Measurements from ENCODE around the gene LRRC23.
"Not testable (repeated sequence)": the region's sequence is repeated elsewhere in the genome, so short reads cannot be mapped to it uniquely, and the experiment has no call there.

DNA sequence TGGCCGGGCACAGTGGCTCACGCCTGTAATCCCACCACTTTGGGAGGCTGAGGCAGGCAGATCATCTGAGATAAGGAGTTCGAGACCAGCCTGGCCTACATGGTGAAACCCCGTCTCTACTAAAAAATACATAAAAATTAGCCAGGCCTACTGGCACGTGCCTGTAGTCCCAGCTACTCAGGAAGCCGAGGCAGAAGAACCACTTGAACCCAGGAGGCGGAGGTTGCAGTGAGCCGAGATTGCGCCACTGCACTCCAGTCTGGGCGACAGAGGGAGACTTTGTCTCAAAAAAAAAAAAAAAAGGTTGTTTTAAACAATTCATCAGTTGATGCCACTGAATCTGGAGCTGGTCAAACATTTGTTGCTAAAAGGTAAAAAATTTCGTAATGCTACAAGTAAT is 24.8 kb upstream of the LRRC23 start:
- TF ChIP-seq, protein P1, sequence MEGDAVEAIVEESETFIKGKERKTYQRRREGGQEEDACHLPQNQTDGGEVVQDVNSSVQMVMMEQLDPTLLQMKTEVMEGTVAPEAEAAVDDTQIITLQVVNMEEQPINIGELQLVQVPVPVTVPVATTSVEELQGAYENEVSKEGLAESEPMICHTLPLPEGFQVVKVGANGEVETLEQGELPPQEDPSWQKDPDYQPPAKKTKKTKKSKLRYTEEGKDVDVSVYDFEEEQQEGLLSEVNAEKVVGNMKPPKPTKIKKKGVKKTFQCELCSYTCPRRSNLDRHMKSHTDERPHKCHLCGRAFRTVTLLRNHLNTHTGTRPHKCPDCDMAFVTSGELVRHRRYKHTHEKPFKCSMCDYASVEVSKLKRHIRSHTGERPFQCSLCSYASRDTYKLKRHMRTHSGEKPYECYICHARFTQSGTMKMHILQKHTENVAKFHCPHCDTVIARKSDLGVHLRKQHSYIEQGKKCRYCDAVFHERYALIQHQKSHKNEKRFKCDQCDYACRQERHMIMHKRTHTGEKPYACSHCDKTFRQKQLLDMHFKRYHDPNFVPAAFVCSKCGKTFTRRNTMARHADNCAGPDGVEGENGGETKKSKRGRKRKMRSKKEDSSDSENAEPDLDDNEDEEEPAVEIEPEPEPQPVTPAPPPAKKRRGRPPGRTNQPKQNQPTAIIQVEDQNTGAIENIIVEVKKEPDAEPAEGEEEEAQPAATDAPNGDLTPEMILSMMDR (IDR thresholded peaks at IDR 0.05) = not testable (repeated sequence)
- not testable (repeated sequence) for TF ChIP-seq POLR2A (IDR thresholded peaks at IDR 0.05; ENCODE audit: low read depth); EP300 (IDR thresholded peaks at IDR 0.05); POLR2AphosphoS5 (IDR thresholded peaks at IDR 0.05)
